ENCODE measurements around the gene RAD54L. TPM values are rescaled to one million over a fixed set of nuclear protein-coding genes. Genes with fewer than 3 reads are reported as not detected.

Gene RAD54L
- total and polyA plus RNA-seq, 10 of the 15 experiments (the other 5 are each of a cell fraction or from before 2014, with no cell fraction given), result 12.9 to 54.2 (median 23.6) TPM

DNA sequence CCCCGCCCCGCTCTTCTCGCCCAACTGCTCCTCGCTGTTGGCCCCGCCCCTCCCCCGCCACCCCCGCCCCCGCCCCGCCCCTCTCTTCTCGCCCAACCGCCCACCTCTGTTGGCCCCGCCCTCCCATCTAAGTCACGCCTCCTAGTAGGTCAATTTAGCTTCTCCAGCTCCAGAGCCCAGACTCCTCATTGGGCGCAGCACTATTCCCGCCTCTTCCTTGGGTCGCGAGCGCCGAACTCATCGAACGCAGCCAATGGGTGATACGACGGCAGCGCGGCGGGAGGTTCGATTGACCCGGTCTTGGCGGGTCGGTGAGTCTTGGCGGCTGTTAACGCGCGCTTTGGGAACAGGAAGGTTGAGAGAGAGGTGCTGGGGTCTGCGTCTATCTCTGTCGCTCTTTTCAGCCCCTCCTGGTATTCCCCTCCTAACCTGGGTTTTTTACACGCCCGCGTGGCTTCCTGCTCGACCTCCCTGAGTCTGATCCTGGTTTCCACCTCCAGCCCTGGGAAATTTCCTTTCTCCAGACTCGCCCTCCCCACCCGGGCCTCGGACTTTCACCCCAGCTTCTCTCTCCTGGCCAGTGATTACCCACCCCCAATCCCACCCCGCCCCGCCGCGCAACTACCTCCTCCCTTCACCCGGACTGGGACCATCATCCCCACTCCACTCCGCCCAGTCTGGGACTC, at the start of gene RAD54L (continued):
- TF ChIP-seq, protein P1, sequence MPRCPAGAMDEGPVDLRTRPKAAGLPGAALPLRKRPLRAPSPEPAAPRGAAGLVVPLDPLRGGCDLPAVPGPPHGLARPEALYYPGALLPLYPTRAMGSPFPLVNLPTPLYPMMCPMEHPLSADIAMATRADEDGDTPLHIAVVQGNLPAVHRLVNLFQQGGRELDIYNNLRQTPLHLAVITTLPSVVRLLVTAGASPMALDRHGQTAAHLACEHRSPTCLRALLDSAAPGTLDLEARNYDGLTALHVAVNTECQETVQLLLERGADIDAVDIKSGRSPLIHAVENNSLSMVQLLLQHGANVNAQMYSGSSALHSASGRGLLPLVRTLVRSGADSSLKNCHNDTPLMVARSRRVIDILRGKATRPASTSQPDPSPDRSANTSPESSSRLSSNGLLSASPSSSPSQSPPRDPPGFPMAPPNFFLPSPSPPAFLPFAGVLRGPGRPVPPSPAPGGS (IDR thresholded peaks at IDR 0.05; ENCODE audit: borderline replicate concordance, insufficient read depth, low read depth, low read length, poor library complexity, severe bottlenecking), result peak; percentile 63
- TF ChIP-seq NRF1 (conservative IDR thresholded peaks at IDR 0.05; ENCODE audit: low read depth, low read length) (no peak; the same call in 1 of the 2 replicates), ZNF687 (IDR thresholded peaks at IDR 0.05) (no peak; the same call in 1 of the 2 replicates), EP300 (IDR thresholded peaks at IDR 0.05; ENCODE audit: borderline replicate concordance in 1 of 2, control insufficient read depth in 1 of 2, low read depth in 2 of 2, low read length in 2 of 2) (no peak), JUNB (IDR thresholded peaks at IDR 0.05) (no peak), STAT1 (conservative IDR thresholded peaks at IDR 0.05) (peak; percentile 87; the same call in 1 of the 2 replicates), CBX5 (IDR thresholded peaks at IDR 0.05; ENCODE audit: low read depth) (no peak), POLR2AphosphoS5 (IDR thresholded peaks at IDR 0.05; ENCODE audit: low read length) (peak; percentile 83), TCF3 (IDR thresholded peaks at IDR 0.05; ENCODE audit: borderline replicate concordance, insufficient read depth, low read depth, low read length) (peak; percentile 62; the same call in 1 of the 2 replicates)
- TF ChIP-seq, protein P2, sequence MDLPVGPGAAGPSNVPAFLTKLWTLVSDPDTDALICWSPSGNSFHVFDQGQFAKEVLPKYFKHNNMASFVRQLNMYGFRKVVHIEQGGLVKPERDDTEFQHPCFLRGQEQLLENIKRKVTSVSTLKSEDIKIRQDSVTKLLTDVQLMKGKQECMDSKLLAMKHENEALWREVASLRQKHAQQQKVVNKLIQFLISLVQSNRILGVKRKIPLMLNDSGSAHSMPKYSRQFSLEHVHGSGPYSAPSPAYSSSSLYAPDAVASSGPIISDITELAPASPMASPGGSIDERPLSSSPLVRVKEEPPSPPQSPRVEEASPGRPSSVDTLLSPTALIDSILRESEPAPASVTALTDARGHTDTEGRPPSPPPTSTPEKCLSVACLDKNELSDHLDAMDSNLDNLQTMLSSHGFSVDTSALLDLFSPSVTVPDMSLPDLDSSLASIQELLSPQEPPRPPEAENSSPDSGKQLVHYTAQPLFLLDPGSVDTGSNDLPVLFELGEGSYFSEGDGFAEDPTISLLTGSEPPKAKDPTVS (IDR thresholded peaks at IDR 0.05; ENCODE audit: low read depth, low read length), result no peak
- TF ChIP-seq, protein P3, sequence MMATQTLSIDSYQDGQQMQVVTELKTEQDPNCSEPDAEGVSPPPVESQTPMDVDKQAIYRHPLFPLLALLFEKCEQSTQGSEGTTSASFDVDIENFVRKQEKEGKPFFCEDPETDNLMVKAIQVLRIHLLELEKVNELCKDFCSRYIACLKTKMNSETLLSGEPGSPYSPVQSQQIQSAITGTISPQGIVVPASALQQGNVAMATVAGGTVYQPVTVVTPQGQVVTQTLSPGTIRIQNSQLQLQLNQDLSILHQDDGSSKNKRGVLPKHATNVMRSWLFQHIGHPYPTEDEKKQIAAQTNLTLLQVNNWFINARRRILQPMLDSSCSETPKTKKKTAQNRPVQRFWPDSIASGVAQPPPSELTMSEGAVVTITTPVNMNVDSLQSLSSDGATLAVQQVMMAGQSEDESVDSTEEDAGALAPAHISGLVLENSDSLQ (IDR thresholded peaks at IDR 0.05), result peak; percentile 33; the same call in 1 of the 2 replicates
- TF ChIP-seq, protein P4, sequence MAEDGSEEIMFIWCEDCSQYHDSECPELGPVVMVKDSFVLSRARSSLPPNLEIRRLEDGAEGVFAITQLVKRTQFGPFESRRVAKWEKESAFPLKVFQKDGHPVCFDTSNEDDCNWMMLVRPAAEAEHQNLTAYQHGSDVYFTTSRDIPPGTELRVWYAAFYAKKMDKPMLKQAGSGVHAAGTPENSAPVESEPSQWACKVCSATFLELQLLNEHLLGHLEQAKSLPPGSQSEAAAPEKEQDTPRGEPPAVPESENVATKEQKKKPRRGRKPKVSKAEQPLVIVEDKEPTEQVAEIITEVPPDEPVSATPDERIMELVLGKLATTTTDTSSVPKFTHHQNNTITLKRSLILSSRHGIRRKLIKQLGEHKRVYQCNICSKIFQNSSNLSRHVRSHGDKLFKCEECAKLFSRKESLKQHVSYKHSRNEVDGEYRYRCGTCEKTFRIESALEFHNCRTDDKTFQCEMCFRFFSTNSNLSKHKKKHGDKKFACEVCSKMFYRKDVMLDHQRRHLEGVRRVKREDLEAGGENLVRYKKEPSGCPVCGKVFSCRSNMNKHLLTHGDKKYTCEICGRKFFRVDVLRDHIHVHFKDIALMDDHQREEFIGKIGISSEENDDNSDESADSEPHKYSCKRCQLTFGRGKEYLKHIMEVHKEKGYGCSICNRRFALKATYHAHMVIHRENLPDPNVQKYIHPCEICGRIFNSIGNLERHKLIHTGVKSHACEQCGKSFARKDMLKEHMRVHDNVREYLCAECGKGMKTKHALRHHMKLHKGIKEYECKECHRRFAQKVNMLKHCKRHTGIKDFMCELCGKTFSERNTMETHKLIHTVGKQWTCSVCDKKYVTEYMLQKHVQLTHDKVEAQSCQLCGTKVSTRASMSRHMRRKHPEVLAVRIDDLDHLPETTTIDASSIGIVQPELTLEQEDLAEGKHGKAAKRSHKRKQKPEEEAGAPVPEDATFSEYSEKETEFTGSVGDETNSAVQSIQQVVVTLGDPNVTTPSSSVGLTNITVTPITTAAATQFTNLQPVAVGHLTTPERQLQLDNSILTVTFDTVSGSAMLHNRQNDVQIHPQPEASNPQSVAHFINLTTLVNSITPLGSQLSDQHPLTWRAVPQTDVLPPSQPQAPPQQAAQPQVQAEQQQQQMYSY (CRISPR knock-in tag; IDR thresholded peaks at IDR 0.05), result no peak

Measured in GM12878 (cell line).